Measurements from ENCODE around the gene DMRT1. TPM values are rescaled to one million over a fixed set of nuclear protein-coding genes. Genes with fewer than 3 reads are reported as not detected.
A peak's percentile ranks its signal among the peaks of the same experiment; 100 is the strongest.
"Not testable (repeated sequence)": the region's sequence is repeated elsewhere in the genome, so short reads cannot be mapped to it uniquely, and the experiment has no call there.

DMRT1 gene
- polyA plus RNA-seq, 4 donors: 0.05 TPM; not detected in 3

- DNase-seq (ENCODE audit: low read depth in 4 of 4, low spot score in 3 of 4): no peak
These were observed 141.1 kb downstream of the DMRT1 start for GRCh38 chr9:982394-983230.

- no peak for DNase-seq (ENCODE audit: low read depth in 4 of 4, low spot score in 3 of 4)
These were observed 152.5 kb downstream of the DMRT1 start for GRCh38 chr9:994005-994404.

- DNase-seq (ENCODE audit: low read depth in 4 of 4, low spot score in 3 of 4): no peak
These were observed 153.7 kb downstream of the DMRT1 start for GRCh38 chr9:995192-995591.

GRCh38 chr9:995781-996180, 154.3 kb downstream of the DMRT1 start:
- DNase-seq (ENCODE audit: low read depth in 4 of 4, low spot score in 3 of 4): no peak

- not testable (repeated sequence) for DNase-seq (ENCODE audit: low read depth in 4 of 4, low spot score in 3 of 4)
These were observed 157.0 kb downstream of the DMRT1 start for GRCh38 chr9:998299-999110.

- DNase-seq (ENCODE audit: low read depth in 4 of 4, low spot score in 3 of 4): no peak
These were observed 160.3 kb downstream of the DMRT1 start for GRCh38 chr9:1001838-1002237.

- DNase-seq (ENCODE audit: low read depth in 4 of 4, low spot score in 3 of 4): no peak
These were observed 161.2 kb downstream of the DMRT1 start for GRCh38 chr9:1002678-1003077.

GRCh38 chr9:1005043-1005667, 163.7 kb downstream of the DMRT1 start:
- peak in 2 of 4 donors; percentile 27 to 39 for DNase-seq (ENCODE audit: low read depth in 4 of 4, low spot score in 3 of 4)

GRCh38 chr9:1007312-1007711, 165.8 kb downstream of the DMRT1 start:
- DNase-seq (ENCODE audit: low read depth in 4 of 4, low spot score in 3 of 4): no peak

- DNase-seq (ENCODE audit: low read depth in 4 of 4, low spot score in 3 of 4): no peak
These were observed 166.7 kb downstream of the DMRT1 start for GRCh38 chr9:1008216-1008615.

- peak in 3 of 4 donors; percentile 48 to 71 (median 65) for DNase-seq (ENCODE audit: low read depth in 4 of 4, low spot score in 3 of 4)
These were observed 167.7 kb downstream of the DMRT1 start for GRCh38 chr9:1009101-1009707.

- DNase-seq (ENCODE audit: low read depth in 4 of 4, low spot score in 3 of 4): no peak
These were observed 171.5 kb downstream of the DMRT1 start for GRCh38 chr9:1013021-1013420.

GRCh38 chr9:1014225-1014624, 172.7 kb downstream of the DMRT1 start:
- DNase-seq (ENCODE audit: low read depth in 4 of 4, low spot score in 3 of 4): no peak

GRCh38 chr9:1014640-1015039, 173.1 kb downstream of the DMRT1 start:
- no peak for DNase-seq (ENCODE audit: low read depth in 4 of 4, low spot score in 3 of 4)

- DNase-seq (ENCODE audit: low read depth in 4 of 4, low spot score in 3 of 4): no peak
These were observed 176.6 kb downstream of the DMRT1 start for GRCh38 chr9:1018121-1018520.

Other genes with a start within 250 kb of the DMRT1 start
- gene DMRT3, start 135.0 kb downstream of the DMRT1 start, polyA plus RNA-seq (ENCODE audit: insufficient read length in 4 of 4): 1 to 10 TPM; 1.0 to 1.6 (median 1.5) TPM
- 1 to 10 TPM; 2.4 to 4.0 (median 2.8) TPM for gene DMRT2, start 208.7 kb downstream of the DMRT1 start, polyA plus RNA-seq (ENCODE audit: insufficient read length in 4 of 4)